DLD1 (cell line): Measurements from ENCODE around the gene DISC1.

Source experiments
- in situ Hi-C: cut with HindIII; loops from 2 replicates; pipeline ENCODE4 v1.10.0; 2017; ENCODE audit warnings: low sequenced_read_pairs

Gene DISC1

DNA sequence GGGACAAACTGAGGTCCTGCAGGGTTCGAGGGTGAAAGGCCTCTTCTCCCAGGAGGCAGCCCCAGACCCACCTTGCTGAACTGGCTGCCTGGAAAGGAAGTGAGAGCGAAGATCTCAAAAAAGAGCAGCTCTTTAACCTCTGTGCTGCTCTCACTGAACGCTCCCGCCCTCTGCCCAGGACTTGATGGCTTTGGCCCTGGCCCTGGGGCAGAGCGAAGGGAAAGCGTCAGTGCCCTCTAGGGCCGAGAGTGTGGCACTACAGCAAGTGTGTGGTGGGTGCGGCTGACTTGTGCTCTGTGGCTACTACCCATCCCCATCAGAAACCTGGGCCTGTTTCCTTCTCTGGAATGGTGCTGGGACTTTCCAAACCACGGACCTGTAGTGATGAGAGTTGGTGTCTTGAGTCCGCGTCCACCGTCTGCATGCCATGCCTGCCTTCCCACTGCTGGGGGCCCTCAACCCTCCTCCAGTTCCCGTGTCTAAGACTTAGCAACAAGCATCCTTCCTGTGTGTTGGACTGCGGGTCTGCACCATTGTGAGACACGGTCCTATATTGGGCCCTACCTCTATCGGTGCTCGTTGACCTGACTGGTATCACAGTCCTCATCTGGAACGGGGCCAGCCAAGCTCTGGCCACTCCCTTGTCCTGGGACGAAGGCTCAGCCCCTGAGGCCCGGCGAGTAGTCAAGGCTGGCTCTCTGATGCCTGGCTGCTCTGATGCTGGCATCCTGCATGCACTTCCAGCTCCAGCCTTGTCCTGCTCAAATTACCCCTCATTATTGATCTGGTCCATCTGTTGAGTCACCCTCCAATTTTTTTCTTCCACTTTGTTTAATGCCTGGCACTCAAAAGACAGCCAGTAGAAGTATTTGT, 180.3 kb downstream of the DISC1 start:
- in situ Hi-C loops: no loop called here

- in situ Hi-C loops: no loop called here
These were observed 181.0 kb downstream of the DISC1 start for GRCh38 chr1:231807541-231807940.

DNA sequence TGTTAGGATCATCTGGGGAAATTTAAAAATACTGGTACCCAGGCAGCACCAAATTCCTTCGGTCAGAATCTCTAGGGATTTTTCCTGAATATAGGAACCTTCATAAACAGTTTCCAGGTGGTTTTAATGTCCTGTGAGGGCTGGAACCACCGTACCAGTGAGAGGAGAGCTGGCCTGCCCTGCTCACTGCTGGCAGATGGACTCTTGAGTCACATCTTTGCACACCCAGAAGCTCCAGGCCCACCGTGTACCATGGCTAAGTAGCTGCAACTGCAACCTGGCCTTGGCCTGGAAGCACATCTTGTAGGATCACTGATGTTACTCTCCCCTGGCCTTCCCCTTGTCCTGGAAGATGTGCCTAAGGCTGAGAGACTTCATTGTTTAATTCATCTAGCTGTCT, 181.5 kb downstream of the DISC1 start:
- in situ Hi-C loops: no loop called here

GRCh38 chr1:231808990-231809389, 182.4 kb downstream of the DISC1 start:
- in situ Hi-C loops: no loop called here

DNA sequence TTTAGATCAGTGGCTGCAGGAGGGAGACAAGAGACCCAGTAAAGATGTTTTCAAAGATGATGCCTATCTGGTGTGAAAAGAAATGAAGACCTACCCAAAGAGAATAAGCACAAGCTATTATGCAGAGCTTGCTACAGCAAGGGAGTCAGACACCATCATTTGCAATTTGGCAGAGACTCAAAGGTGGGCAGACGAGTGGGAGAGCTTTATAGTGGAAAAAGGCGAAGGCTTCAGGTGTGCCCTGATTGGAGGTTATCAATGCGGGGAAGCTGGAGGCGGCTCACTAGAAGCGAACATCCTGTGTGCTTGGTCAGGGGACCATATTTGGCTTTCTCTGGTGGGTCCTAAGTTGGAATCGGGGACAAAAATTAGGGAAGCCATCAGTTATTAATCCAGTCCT, 183.8 kb downstream of the DISC1 start:
- in situ Hi-C loops: no loop called here

- in situ Hi-C loops: no loop called here
These were observed 187.4 kb downstream of the DISC1 start for GRCh38 chr1:231814021-231814420.

DNA sequence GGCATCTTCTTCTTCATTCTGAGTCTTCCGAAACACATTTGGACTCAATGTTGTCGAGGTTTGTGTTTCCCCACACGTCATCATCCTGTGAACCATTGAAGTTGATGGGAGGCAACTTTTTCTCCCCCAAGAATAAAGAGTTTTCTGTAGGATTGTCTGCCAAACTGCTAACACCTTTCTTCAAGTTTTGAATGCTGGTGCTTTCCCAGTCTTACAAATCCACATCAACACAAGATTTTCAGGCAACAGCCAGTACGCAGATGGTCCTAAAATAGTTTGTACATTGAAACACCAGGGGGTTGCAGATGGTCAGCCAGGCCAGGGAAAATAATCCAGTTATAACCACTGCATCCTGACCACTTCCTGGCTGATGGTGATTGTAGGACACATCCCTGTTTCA, 187.9 kb downstream of the DISC1 start:
- in situ Hi-C loops: no loop called here

- in situ Hi-C loops: no loop called here
These were observed 191.2 kb downstream of the DISC1 start for GRCh38 chr1:231817801-231818200.

DNA sequence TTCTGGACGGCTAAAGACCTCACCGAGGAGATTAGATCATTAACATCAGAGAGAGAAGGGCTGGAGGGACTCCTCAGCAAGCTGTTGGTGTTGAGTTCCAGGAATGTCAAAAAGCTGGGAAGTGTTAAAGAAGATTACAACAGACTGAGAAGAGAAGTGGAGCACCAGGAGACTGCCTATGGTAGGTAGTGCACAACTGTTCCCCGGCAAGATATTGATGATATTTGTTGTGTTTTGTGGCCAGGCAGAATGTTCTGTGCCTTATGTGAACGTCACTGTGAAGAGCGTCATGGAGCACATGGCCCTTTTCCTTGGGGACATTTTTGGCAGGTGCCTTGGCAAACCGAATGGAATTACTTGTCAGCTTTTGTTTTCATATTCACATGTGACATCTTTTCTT, 191.7 kb downstream of the DISC1 start:
- in situ Hi-C loops: no loop called here

- in situ Hi-C loops: no loop called here
These were observed 194.7 kb downstream of the DISC1 start for GRCh38 chr1:231821281-231821680.

- in situ Hi-C loops: no loop called here
These were observed 195.5 kb downstream of the DISC1 start for GRCh38 chr1:231822041-231822440.

GRCh38 chr1:231826566-231826965, 200.0 kb downstream of the DISC1 start:
- in situ Hi-C loops: no loop called here

- in situ Hi-C loops: no loop called here
These were observed 200.9 kb downstream of the DISC1 start for GRCh38 chr1:231827337-231828105.

GRCh38 chr1:231828182-231828920, 201.8 kb downstream of the DISC1 start:
- in situ Hi-C loops: no loop called here

- in situ Hi-C loops: no loop called here
These were observed 202.7 kb downstream of the DISC1 start for GRCh38 chr1:231829332-231829731.

GRCh38 chr1:231836227-231836893, 209.8 kb downstream of the DISC1 start:
- in situ Hi-C loops: no loop called here

GRCh38 chr1:231838521-231838920, 211.9 kb downstream of the DISC1 start:
- in situ Hi-C loops: no loop called here

- in situ Hi-C loops: no loop called here
These were observed 213.4 kb downstream of the DISC1 start for GRCh38 chr1:231839999-231840398.

GRCh38 chr1:231841616-231842344, 215.2 kb downstream of the DISC1 start:
- in situ Hi-C loops: no loop called here

DNA sequence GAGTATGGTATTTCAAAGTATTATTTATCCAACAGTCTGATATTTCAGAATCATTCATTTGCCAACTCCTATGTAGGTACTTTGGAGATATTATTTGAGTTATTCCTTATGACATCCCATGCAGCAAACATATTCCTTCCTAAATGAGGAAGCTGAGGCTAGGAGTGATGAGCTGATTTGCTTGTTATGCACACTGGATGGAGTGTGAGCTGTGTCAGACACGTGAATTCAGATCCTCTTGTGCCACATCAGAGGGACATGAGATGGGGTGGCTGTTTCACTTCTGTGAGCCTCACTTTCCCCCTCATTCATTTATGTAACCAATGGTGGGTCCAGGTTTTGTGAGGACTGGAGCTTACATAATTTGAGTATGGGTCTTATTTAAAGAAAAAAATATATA, 215.9 kb downstream of the DISC1 start:
- in situ Hi-C loops: no loop called here
